Choroid plexus epithelial cell (primary cell): Measurements from ENCODE around the gene UBA3.

Experiments used
- DNase-seq: peaks from one replicate; pipeline ENCODE4 v3.0.0-alpha.2; 2010; ENCODE audit warnings: low read depth
- H3K4me3 ChIP-seq: 2 replicates; pipeline ENCODE4 v1.5.1; 2011; ENCODE audit warnings: low read depth, mild to moderate bottlenecking, control low read depth, low read length, moderate library complexity
- TF ChIP-seq, protein P1 (sequence below): conservative IDR thresholded peaks from 2 replicates; pipeline ENCODE4 v1.5.1; 2011; ENCODE audit warnings: low read depth, mild to moderate bottlenecking, control low read depth, inconsistent platforms, low read length, moderate library complexity

UBA3 gene

GRCh38 chr3:69079269-69080159 is 651 bp downstream of the UBA3 start:
- H3K4me3 ChIP-seq, result peak overlapping the region; percentile 73
- TF ChIP-seq, protein P1, sequence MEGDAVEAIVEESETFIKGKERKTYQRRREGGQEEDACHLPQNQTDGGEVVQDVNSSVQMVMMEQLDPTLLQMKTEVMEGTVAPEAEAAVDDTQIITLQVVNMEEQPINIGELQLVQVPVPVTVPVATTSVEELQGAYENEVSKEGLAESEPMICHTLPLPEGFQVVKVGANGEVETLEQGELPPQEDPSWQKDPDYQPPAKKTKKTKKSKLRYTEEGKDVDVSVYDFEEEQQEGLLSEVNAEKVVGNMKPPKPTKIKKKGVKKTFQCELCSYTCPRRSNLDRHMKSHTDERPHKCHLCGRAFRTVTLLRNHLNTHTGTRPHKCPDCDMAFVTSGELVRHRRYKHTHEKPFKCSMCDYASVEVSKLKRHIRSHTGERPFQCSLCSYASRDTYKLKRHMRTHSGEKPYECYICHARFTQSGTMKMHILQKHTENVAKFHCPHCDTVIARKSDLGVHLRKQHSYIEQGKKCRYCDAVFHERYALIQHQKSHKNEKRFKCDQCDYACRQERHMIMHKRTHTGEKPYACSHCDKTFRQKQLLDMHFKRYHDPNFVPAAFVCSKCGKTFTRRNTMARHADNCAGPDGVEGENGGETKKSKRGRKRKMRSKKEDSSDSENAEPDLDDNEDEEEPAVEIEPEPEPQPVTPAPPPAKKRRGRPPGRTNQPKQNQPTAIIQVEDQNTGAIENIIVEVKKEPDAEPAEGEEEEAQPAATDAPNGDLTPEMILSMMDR, result no peak
- DNase-seq, result no peak

- TF ChIP-seq, protein P1, result no peak
- H3K4me3 ChIP-seq, result no peak overlapping the region
- no peak for DNase-seq
These were observed 7.2 kb downstream of the UBA3 start for GRCh38 chr3:69072928-69073327.

GRCh38 chr3:69066121-69066520 is 14.0 kb downstream of the UBA3 start:
- TF ChIP-seq, protein P1, result no peak
- no peak overlapping the region for H3K4me3 ChIP-seq
- DNase-seq, result no peak

- no peak overlapping the region for H3K4me3 ChIP-seq
- no peak for DNase-seq
- TF ChIP-seq, protein P1, result no peak
These were observed 14.7 kb downstream of the UBA3 start for GRCh38 chr3:69065318-69065964.

GRCh38 chr3:69063636-69064035 is 16.5 kb downstream of the UBA3 start:
- TF ChIP-seq, protein P1, result no peak
- H3K4me3 ChIP-seq, result no peak overlapping the region
- DNase-seq, result no peak

DNA sequence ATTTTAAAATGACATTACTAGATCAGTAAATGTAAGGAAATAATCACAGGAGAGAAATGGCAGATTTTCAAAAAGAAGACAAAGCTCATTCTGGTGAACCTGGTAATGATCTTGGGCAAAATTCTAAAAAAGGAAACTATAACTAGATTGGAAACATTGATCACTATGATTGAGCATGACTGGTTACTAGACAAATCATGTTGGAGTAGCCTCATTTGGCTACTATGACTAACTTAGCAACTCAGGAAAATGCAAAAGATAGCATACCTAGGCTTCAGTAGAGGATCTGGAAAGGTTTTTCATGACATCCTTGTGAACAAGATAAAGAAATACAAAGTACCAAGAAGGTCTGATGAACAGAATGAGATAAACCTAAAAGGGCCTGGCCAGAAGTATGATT is 20.5 kb downstream of the UBA3 start:
- H3K4me3 ChIP-seq, result no peak overlapping the region
- no peak for DNase-seq
- TF ChIP-seq, protein P1, result no peak

DNA sequence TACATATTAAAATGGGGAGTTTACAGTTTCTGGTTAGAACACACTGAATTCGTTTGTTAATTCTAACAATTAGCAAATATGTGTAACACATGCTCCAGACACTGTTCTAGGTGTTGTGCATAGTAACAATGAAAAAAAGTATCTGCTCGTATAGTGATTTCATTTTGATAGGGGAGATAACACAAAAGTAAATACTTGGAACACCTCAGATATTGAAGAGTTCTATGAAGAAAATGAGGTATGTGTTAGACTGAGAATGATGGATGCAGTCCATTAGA is 21.3 kb downstream of the UBA3 start:
- TF ChIP-seq, protein P1, result no peak
- H3K4me3 ChIP-seq, result no peak overlapping the region
- no peak for DNase-seq
